Mucosa of descending colon (tissue), 3 donors: Measurements from ENCODE around the gene TUBGCP6. TPM values are rescaled to one million over a fixed set of nuclear protein-coding genes. Genes with fewer than 3 reads are reported as not detected.

ENCODE experiments used
- ATAC-seq: fragments of 200-7000 bp; cut with Tn5 transposase; one replicate; pipeline ENCODE4 v1.9.1; 2020; ENCODE audit warnings: mild to moderate bottlenecking, moderate library complexity
- DNase-seq, 3 donors: peaks; one replicate each; pipeline ENCODE4 v3.0.0-alpha.2; 2020
- H3K36me3 ChIP-seq: fragments of 200-600 bp; one replicate; pipeline ENCODE4 v1.8.0; 2021; ENCODE audit warnings: low read depth, mild to moderate bottlenecking
- H3K4me1 ChIP-seq: fragments of 200-600 bp; one replicate; pipeline ENCODE4 v1.8.0; 2021; ENCODE audit warnings: low read depth, mild to moderate bottlenecking
- H3K4me3 ChIP-seq: fragments of 200-600 bp; one replicate; pipeline ENCODE4 v1.8.0; 2021; ENCODE audit warnings: mild to moderate bottlenecking
- H3K9me3 ChIP-seq: fragments of 200-600 bp; one replicate; pipeline ENCODE4 v1.8.0; 2021; ENCODE audit warnings: mild to moderate bottlenecking
- CTCF ChIP-seq: fragments of 200-600 bp; IDR thresholded peaks from one replicate; pipeline ENCODE4 v1.8.0; 2022; ENCODE audit warnings: antibody characterized with exemption, mild to moderate bottlenecking
- intact Hi-C, 2 donors: fragments of 100-400 bp; cut with DNase I in 1 of 2; cut with micrococcal nuclease in 1 of 2; formaldehyde crosslinking; loops; one replicate each; pipeline versions ENCODE4 v1.11.0 to v1.11.1; 2022; cut with DNase I, micrococcal nuclease
- total RNA-seq, 3 donors: library from RNA; stranded (reverse); fragmentation: NEBNext Ultra II Directional in 2 of 3; extraction: Animal tissue kit (Norgen Biotek cat#: 25700) in 2 of 3; gene quantifications; one replicate each; pipeline versions ENCODE4 v1.2.1 to v1.2.4, GENCODE V29; 2021 to 2023
- donor health status: DM: no; HTN: no; CAD: no; lungs with moderate emphysema.
- donor health status: DM: no; HTN: no; CAD: no.
- donor health status: DM: no; HTN: yes; CAD: no.

The TUBGCP6 gene
- total RNA-seq, 3 donors from 2014 or later, result 34.5 to 41.6 (median 40.5) TPM

- no peak for ATAC-seq
- no peaks in the 10 kb centered on the region for H3K4me1 ChIP-seq
- H3K36me3 ChIP-seq, result peaks cover 11% of the 10 kb centered on the region
- no peak overlapping the region for H3K4me3 ChIP-seq
- no peak for DNase-seq
- no peaks in the 10 kb centered on the region for H3K9me3 ChIP-seq
- no peak for TF ChIP-seq CTCF
- intact Hi-C loops, result no loop called here
These were observed 36.5 kb upstream of the TUBGCP6 start for GRCh38 chr22:50281384-50281760.

GRCh38 chr22:50280708-50281383 lies 36.0 kb upstream of the TUBGCP6 start:
- no peak for TF ChIP-seq CTCF
- intact Hi-C loops, result no loop called here
- H3K4me3 ChIP-seq, result no peak overlapping the region
- DNase-seq (no peak), ATAC-seq (no peak)
- no peaks in the 10 kb centered on the region for H3K4me1 ChIP-seq
- no peaks in the 10 kb centered on the region for H3K9me3 ChIP-seq
- H3K36me3 ChIP-seq, result peaks cover 11% of the 10 kb centered on the region

- Histone ChIP-seq H3K36me3 (peaks cover 11% of the 10 kb centered on the region), H3K9me3 (no peaks in the 10 kb centered on the region), H3K4me3 (no peak overlapping the region), H3K4me1 (no peaks in the 10 kb centered on the region)
- intact Hi-C loops, result no loop called here
- TF ChIP-seq CTCF, result no peak
- no peak for ATAC-seq
- DNase-seq, result no peak
These were observed 35.3 kb upstream of the TUBGCP6 start for GRCh38 chr22:50280022-50280707.

GRCh38 chr22:50278956-50279619 lies 34.3 kb upstream of the TUBGCP6 start:
- ATAC-seq (no peak), DNase-seq (no peak)
- Histone ChIP-seq H3K4me3 (no peak overlapping the region), H3K36me3 (peaks cover 11% of the 10 kb centered on the region), H3K4me1 (no peaks in the 10 kb centered on the region), H3K9me3 (no peaks in the 10 kb centered on the region)
- intact Hi-C loops, result loop anchor here (5.0 kb wide), 2 partner anchors 43 to 48 kb away; partner anchors contain the start of gene DENND6B (in 1 of the 2)
- no peak for TF ChIP-seq CTCF

GRCh38 chr22:50278461-50278860 lies 33.6 kb upstream of the TUBGCP6 start:
- DNase-seq, result no peak
- no peak overlapping the region for H3K4me3 ChIP-seq
- no peaks in the 10 kb centered on the region for H3K4me1 ChIP-seq
- H3K36me3 ChIP-seq, result peaks cover 8% of the 10 kb centered on the region
- TF ChIP-seq CTCF, result no peak
- H3K9me3 ChIP-seq, result no peaks in the 10 kb centered on the region
- intact Hi-C loops, result loop anchor here (5.0 kb wide), 2 partner anchors 44 to 49 kb away; partner anchors contain the start of gene DENND6B (in 1 of the 2)
- ATAC-seq, result no peak
